Measurements from ENCODE around the gene VASH1. TPM values are rescaled to one million over a fixed set of nuclear protein-coding genes. Genes with fewer than 3 reads are reported as not detected.
"Not testable (repeated sequence)": the region's sequence is repeated elsewhere in the genome, so short reads cannot be mapped to it uniquely, and the experiment has no call there.

The VASH1 gene
- total and polyA plus RNA-seq, 7 donors: 3.0 to 13.0 (median 3.7) TPM

- TF ChIP-seq POLR2A (IDR thresholded peaks at IDR 0.05): no peak
- no peak for TF ChIP-seq EP300 (IDR thresholded peaks at IDR 0.05)
- no peak for TF ChIP-seq POLR2AphosphoS5 (IDR thresholded peaks at IDR 0.05)
- TF ChIP-seq, protein P1, sequence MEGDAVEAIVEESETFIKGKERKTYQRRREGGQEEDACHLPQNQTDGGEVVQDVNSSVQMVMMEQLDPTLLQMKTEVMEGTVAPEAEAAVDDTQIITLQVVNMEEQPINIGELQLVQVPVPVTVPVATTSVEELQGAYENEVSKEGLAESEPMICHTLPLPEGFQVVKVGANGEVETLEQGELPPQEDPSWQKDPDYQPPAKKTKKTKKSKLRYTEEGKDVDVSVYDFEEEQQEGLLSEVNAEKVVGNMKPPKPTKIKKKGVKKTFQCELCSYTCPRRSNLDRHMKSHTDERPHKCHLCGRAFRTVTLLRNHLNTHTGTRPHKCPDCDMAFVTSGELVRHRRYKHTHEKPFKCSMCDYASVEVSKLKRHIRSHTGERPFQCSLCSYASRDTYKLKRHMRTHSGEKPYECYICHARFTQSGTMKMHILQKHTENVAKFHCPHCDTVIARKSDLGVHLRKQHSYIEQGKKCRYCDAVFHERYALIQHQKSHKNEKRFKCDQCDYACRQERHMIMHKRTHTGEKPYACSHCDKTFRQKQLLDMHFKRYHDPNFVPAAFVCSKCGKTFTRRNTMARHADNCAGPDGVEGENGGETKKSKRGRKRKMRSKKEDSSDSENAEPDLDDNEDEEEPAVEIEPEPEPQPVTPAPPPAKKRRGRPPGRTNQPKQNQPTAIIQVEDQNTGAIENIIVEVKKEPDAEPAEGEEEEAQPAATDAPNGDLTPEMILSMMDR (IDR thresholded peaks at IDR 0.05): no peak
- 88 to 91% methylated on average over 9 of the region's 9 CpGs for WGBS, 2 donors
- Histone ChIP-seq H3K4me3 (no peak overlapping the region), H3K36me3 (no peaks in the 10 kb centered on the region), H3K27me3 (peaks cover 0 to 9% (median 0%) of the 10 kb centered on the region in 3 donors), H3K4me1 (peaks cover 0 to 7% (median 3%) of the 10 kb centered on the region in 4 donors), H3K27ac (peak overlapping the region in 3 of 4 donors; percentile 15 to 41 (median 38)), H3K9me3 (no peaks in the 10 kb centered on the region)
- intact Hi-C loops (cut with DNase I): no loop called here
- no peak for DNase-seq
Measured at GRCh38 chr14:76719666-76720065, 41.6 kb upstream of the VASH1 start.

GRCh38 chr14:76720382-76720813 lies 40.9 kb upstream of the VASH1 start:
- TF ChIP-seq EP300 (IDR thresholded peaks at IDR 0.05) (no peak), POLR2AphosphoS5 (IDR thresholded peaks at IDR 0.05) (no peak), POLR2A (IDR thresholded peaks at IDR 0.05) (no peak)
- TF ChIP-seq, protein P1 (IDR thresholded peaks at IDR 0.05): no peak
- peak overlapping the region in 3 of 4 donors; percentile 15 to 41 (median 38) for H3K27ac ChIP-seq
- peak; percentile 85 for DNase-seq
- no peaks in the 10 kb centered on the region for H3K9me3 ChIP-seq
- H3K4me1 ChIP-seq: peaks cover 0 to 7% (median 3%) of the 10 kb centered on the region in 4 donors
- H3K27me3 ChIP-seq: peaks cover 0 to 9% (median 0%) of the 10 kb centered on the region in 3 donors
- H3K4me3 ChIP-seq: no peak overlapping the region
- WGBS, 2 donors: 51 to 83% methylated on average over 3 of the region's 3 CpGs
- intact Hi-C loops (cut with DNase I): no loop called here
- no peaks in the 10 kb centered on the region for H3K36me3 ChIP-seq

DNA sequence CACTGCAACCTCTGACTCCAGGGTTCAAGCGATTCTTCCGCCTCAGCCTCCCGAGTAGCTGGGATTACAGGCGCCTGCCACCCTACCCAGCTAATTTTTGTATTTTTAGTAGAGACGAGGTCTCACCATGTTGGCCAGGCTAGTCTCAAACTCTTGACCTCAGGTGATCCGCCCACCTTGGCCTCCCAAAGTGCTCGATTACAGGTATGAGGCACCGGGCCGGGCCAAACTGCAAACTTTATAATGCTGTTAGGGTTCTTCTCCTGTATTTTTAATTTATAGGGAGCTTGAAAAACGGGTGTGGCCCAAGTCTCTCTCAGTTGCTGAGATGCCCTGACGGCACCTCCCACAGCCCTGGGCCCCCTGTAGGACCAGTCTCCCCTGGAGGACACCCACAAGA lies 39.8 kb upstream of the VASH1 start:
- peak overlapping the region in 1 of 4 donors; percentile 18 for H3K27ac ChIP-seq
- intact Hi-C loops (cut with DNase I); H3K4me3 ChIP-seq; H3K4me1 ChIP-seq; H3K9me3 ChIP-seq; DNase-seq; H3K36me3 ChIP-seq; H3K27me3 ChIP-seq: not testable (repeated sequence)
- WGBS, 2 donors: 86 to 92% methylated on average over 11 of the region's 11 CpGs

DNA sequence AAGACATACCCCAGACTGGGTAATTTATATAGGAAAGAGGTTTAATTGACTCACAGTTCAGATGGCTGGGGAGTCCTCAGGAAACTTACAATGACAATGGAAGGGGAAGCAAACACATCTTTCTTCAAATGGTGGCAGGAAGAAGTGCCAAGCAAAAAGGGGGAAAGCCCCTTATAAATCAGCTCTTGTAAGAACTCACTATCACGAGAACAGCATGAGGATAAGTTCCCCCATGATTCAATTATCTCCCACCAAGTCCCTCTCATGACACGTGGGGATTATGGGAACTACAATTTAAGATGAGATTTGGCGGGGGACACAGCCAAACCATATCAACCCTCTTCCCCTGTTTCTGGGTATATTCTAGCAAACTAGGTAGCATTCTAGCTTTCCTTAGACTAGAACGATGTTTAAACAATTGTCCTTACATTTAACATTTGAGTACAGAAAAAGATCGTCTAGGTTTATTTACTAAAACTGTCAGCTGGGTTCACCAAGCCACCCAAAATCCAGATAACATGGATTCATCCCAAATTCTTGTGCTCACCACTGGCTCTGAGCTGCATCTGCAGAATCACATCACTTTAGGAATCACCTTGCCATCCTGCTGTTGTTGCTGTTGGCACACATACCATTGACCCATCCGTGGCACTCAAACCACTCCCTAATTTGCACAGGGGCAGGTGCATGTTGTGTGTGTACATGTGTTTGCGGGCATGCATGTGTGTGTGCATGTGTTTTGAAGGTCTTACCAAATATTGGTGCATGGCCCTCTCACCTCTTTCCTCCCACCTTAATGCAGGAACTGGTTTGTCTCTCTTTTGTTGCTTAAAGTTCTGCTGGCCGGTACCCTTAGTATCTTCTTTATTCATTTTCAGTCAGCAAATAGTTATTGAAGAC lies 36.4 kb upstream of the VASH1 start:
- TF ChIP-seq POLR2A (IDR thresholded peaks at IDR 0.05) (no peak), EP300 (IDR thresholded peaks at IDR 0.05) (no peak), POLR2AphosphoS5 (IDR thresholded peaks at IDR 0.05) (no peak)
- TF ChIP-seq, protein P1 (IDR thresholded peaks at IDR 0.05): no peak
- Histone ChIP-seq H3K4me3 (no peak overlapping the region), H3K36me3 (no peaks in the 10 kb centered on the region), H3K27me3 (peaks cover 0 to 9% (median 0%) of the 10 kb centered on the region in 3 donors), H3K4me1 (peaks cover 0 to 6% (median 2%) of the 10 kb centered on the region in 4 donors), H3K27ac (no peak overlapping the region), H3K9me3 (no peaks in the 10 kb centered on the region)
- intact Hi-C loops (cut with DNase I): no loop called here
- WGBS, 2 donors: 53 to 72% methylated on average over 8 of the region's 8 CpGs
- no peak for DNase-seq

DNA sequence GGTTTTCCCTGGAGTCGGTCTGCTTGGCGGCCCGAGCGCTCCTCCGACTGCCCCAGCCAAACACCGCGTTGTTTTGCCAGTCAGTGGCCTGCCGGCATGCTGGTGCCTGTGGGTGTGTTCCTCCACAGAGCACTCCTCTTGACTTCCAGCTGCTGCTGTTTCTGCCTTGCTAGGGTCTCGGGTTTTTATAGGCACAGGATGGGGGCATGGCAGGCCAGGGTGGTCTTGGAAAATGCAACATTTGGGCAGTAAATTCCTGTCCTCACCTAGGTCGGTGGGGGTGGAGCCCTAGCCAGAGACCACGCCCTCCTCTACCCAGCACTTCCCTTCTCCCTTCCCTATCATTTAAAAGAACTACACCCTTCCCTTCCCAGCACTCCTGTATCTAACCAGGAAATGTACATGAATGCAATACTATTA lies 34.7 kb upstream of the VASH1 start:
- peak overlapping the region in 1 of 4 donors; percentile 51 for H3K27ac ChIP-seq
- peaks cover 0 to 9% (median 0%) of the 10 kb centered on the region in 3 donors for H3K27me3 ChIP-seq
- H3K9me3 ChIP-seq: no peaks in the 10 kb centered on the region
- H3K4me3 ChIP-seq: no peak overlapping the region
- TF ChIP-seq, protein P1 (IDR thresholded peaks at IDR 0.05): no peak
- TF ChIP-seq POLR2A (IDR thresholded peaks at IDR 0.05) (no peak), EP300 (IDR thresholded peaks at IDR 0.05) (no peak), POLR2AphosphoS5 (IDR thresholded peaks at IDR 0.05) (no peak)
- no peaks in the 10 kb centered on the region for H3K36me3 ChIP-seq
- WGBS, 2 donors: 60 to 68% methylated on average over 11 of the region's 11 CpGs
- no peaks in the 10 kb centered on the region for H3K4me1 ChIP-seq
- intact Hi-C loops (cut with DNase I): no loop called here
- no peak for DNase-seq

Data from sigmoid colon (tissue), 7 donors.